SHP77 treated with DMSO at 0.1 percent for 48 hours (cell line): ENCODE results near the gene GJA4.
"Not testable (repeated sequence)": the region's sequence is repeated elsewhere in the genome, so short reads cannot be mapped to it uniquely, and the experiment has no call there.

Experiments
- DNase-seq: peaks from one replicate; lab custom pipeline; 2025; lab: John Stamatoyannopoulos, UW

Gene GJA4

DNA sequence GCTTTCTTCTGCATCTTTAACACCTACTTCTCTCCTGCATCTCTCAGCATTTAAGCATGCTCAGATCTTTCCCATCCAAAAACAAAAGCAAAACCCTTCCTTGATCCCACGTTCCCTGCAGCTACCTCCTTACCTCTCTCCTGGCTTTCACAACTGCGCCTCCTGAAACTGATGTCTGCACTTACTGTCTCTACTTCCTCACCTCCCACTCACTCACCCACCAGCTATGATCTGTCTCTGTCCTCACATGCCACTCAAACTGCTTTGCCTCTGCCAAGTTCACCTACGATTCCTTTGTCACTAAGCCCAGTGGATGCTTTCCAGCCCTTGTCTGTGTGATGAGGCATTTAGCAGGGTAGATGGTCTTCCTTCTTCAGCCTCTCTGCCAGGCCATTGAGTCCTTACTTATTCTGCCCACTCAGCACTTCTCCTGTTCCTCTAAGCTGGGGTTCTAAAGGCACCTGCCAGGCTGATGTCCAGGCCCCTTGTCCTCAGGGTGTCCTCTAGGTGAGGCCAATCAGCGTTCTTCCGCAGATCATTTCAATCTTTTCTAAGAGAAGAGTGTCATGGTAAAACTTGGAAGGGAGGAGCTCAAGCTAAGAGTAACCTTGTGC, 21.8 kb upstream of the GJA4 start:
- DNase-seq, result no peak

DNA sequence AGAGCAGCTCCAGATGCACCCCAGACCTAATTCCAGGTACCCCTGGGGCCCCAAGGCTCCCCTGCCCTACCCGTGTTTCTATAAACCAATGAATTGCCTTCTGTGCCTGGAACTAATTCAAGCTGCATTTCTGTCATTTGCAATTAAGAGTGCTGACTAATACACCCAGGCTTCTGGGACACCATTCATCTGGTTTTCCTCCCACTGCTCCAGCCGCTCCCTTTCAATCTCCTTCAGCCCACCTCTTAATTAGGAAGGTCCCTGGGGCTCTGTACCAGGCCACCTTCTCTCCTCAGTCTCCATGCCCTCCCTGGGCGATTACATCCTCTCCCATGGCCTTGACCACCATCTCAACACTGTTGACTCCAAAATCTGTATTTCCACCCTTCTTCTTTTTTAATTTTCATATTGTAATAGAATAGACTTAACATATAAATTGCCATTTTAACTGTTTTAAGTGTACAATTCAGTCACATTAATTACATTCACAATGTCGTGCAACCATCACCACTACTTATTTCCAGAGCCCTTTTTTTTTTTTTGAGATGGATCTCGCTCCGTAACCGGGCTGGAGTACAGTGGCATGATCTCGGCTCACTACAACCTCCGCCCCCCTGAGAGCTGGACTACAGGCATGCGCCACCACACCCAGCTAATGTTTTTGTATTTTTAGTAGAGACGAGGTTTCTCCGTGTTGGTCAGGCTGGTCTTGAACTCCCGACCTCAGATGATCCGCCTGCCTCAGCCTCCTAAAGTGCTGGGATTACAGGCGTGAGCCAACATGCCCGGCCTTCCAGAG, 21.0 kb upstream of the GJA4 start:
- no peak for DNase-seq

DNA sequence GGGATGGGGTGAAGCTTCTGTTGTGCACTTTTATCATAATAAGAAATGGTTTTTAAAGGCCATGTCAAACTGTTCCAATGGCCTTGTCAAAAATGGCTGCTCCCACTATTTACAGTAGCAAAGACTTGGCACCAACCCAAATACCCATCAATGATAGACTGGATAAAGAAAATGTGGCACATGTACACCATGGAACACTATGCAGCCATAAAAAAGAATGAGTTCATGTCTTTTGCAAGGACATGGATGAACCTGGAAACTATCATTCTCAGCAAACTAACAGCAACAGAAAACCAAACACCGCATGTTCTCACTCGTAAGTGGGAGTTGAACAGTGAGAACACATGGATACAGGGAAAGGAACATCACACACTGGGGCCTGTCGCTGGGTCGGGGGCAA, 19.7 kb upstream of the GJA4 start:
- not testable (repeated sequence) for DNase-seq

DNA sequence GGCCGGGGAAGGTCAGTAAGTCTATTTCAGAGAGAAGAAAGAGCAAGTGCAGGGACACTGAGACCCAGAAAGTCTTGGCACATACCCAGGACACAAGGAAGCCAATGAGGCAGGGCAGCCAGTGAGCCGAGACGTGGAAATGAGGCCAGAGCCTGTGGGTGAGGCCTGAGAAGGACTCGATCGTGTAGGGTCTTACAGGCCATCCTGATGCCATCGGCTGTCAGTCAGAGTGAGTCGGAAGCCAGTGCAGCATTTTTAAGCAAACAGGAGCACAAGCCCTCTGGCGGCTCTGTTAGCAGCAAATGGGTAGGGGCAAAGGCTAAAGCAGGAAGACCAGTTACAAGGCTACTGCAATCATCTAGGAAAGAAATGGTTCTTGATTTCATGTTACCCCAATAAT, 17.8 kb upstream of the GJA4 start:
- no peak for DNase-seq

DNA sequence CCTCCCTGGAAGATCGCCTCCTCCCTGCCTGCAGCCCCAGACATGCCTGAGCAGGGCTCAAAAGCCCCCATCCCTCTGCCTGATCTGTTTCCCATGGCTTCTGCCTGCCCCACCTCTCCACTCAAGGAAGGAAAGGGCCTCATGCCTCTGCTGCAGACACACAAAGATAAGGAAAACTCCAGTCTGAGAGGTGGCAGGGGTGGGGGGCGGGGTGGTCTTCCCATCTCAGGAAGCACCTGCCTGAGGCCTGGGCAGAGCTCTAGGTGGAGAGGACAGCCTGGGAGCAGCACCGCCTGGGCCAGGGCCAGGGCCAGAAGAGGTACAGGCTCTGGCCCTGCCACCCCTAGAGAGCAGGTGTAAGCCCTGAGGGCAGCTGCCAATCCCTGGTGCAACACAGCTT, 15.9 kb upstream of the GJA4 start:
- no peak for DNase-seq

DNA sequence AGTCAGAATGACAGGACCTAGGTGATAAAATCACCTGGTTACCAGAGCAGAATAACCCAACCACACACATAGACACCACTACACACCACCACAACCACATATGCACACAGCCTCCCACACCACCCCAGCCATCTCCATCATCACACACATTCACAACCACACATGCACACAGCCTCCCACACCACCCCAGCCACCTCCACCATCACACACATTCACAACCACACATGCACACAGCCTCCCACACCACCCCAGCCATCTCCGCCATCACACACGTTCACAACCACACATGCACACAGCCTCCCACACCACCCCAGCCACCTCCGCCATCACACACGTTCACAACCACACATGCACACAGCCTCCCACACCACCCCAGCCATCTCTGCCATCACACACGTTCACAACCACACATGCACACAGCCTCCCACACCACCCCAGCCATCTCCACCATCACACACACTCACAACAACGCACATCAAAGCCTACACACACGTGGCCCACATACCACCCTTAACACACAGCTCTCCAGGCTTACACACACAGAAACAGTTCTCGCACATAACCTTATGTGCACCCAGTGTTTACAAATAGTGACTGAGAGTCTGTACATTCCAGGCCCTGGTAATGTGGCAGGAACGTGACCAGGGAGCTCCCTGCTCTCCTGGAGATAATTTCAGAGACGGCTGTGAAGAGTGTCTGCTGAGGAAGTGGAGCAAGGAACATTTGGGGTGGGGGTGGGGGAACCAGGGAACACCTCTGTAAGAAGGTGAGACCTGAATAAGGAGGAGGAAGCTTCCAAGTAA, 15.1 kb upstream of the GJA4 start:
- DNase-seq, result no peak

DNA sequence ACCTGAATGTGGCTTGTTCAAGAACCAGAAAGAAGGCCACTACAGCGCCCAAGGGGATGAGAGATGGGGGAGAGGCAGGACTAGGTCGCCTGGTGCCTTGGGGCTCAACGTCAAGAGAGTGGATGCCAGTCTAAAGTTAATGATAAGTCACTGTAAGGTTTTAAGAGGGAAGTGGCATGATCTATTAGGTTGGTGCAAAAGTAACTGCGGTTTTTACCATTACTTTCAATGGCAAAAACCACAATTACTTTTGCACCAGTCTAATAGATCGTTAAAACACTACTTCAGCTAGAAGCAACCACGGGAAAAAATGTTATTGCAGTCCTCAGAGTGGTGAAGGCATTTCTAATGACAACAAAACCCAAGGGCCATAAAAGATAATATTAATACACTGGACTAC, 14.4 kb upstream of the GJA4 start:
- no peak for DNase-seq

DNA sequence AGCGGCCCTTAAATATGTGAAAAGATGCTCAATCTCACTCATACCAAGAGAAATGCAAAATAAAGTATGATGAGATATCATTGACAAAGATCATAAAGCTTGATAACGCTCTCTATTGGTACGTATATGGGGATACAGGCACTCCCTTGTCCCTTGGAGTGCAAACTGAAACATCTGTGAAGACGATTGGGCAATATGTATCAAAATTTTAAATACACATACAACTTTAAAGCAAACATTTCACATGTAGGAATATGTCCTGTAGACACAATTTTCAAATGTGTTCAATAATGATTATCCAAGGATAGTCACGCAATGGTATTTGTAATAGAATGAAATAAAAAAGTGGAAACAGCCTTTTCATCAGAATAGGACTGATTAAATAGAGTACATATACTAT, 13.8 kb upstream of the GJA4 start:
- DNase-seq, result no peak

DNA sequence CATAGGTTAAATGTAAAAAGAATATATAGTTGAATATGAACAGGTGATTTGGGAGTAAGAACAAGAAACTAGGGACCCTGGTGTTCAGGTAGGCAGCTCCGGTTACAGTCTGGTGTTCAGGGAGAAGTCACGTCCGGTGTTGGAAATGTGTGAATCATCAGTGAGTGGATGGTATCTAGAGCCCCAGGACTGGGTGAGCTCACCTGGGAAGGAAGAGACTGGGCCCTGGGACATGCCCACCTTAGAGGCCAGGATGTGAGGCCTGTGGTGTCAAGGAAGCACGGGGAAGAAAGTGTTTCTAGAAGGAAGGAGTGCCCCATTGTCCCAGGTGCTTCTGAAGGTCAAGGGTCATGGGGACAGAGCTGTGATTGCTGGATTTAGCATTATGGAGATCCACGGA, 13.3 kb upstream of the GJA4 start:
- no peak for DNase-seq

DNA sequence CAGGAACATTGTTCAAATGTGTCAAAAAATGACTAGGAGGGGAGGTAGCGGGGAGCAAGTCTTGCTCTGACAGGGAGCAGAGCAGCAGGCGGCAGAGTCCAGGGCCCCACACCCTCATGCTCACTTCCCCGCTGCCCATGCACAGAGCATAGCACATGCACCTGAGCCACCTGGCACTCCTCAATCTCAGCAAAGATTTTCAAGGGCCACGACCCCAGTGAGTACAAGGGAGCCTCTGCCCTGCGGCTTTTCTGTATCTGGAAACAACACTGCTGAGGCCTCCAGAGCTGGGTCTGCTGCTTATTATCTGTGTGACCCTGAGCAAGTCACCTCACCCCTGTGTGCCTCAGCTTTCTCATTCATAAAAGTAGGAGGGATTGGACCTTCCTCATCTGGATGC, 12.8 kb upstream of the GJA4 start:
- DNase-seq, result no peak

DNA sequence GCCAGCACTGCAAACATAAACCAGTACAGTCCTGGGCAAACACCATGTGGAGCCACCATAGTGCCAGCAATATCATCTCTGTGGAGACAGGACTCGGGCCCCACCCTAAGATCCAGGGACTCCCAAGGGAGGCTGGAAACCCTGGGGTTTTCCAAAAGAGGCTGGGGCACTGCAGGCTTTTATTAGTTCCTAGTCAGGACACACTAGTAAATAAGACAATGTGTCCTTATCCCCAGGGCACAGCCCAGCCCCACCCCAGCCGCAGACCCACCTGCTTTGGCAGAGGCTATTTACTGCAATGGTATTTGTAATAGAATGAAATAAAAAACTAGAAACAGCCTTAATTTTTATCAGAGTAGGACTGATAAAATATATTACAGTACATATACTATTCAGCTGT, 12.3 kb upstream of the GJA4 start:
- DNase-seq, result no peak

DNA sequence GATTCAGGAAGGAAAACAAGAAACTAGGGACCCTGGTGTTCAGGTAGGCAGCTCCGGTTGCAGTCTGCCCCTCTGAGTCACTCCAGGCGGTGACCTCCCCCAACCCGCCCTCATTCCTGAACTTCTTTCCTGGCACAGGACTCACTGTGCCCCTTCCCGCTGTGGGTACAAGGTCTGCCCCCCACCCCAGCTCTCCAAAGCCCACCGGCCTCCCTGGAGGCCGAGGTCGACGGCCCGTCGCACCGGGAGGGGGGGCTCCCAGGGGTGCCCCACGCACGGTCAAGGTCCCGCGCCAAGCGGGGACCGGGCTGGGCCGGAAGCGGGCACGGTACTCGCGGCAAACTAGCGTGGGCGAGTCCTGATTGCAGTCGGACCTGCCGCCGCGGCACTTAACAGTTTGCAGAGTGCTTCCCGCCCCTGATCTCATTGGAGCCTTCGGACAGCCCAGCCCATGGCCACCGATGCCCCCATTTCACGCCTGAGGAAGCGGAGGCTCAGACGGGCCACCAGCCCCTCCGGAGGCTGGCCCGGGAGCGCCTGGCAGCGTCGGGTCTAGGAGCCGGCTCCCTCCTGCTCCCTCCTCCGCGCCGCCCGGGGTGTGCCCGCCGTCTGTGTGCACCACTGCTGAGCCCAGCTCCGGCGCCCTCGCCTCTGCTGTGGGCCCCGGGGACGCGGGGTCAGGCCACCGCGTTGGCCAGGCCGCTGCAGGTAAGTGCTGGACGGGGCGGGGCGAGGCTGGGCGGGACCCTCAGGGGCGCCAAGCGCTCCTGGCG, 11.5 kb upstream of the GJA4 start, which contains the start of gene GJB3:
GJB3 (plus strand) TSS at position 144 of the 773 bp plus-strand sequence. CDS start 3,549 bp downstream, outside the sequence.
- DNase-seq, result no peak

DNA sequence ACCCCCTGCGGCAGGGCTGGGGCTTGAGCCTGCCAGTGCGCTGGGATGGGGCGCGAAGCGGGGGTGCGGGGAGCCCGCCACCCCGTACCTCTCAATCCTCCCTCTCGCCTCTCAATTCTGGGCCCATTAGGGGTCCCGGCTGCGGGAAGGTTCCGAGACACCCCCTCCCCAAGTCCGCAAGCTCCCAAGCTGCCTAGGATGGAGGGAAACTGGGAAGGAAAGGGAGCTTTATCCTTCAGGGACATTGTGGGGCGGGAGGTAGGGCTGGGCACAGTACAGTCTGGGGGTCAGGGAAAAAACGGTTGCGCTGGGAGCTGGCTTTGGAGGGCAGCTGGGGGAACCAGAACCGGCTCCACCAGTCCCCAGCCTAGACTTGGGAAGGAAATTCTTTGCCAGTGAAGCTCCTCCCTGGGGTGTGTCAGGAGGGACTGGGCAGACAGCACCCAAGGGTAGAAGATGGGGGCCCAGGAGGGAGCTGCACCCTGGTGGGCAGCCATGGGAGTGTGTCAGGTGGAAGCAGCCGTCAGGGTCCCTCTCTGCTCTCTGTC, 10.9 kb upstream of the GJA4 start:
- DNase-seq, result no peak

DNA sequence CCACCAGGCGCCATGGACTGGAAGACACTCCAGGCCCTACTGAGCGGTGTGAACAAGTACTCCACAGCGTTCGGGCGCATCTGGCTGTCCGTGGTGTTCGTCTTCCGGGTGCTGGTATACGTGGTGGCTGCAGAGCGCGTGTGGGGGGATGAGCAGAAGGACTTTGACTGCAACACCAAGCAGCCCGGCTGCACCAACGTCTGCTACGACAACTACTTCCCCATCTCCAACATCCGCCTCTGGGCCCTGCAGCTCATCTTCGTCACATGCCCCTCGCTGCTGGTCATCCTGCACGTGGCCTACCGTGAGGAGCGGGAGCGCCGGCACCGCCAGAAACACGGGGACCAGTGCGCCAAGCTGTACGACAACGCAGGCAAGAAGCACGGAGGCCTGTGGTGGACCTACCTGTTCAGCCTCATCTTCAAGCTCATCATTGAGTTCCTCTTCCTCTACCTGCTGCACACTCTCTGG, 8.0 kb upstream of the GJA4 start:
- no peak for DNase-seq

DNA sequence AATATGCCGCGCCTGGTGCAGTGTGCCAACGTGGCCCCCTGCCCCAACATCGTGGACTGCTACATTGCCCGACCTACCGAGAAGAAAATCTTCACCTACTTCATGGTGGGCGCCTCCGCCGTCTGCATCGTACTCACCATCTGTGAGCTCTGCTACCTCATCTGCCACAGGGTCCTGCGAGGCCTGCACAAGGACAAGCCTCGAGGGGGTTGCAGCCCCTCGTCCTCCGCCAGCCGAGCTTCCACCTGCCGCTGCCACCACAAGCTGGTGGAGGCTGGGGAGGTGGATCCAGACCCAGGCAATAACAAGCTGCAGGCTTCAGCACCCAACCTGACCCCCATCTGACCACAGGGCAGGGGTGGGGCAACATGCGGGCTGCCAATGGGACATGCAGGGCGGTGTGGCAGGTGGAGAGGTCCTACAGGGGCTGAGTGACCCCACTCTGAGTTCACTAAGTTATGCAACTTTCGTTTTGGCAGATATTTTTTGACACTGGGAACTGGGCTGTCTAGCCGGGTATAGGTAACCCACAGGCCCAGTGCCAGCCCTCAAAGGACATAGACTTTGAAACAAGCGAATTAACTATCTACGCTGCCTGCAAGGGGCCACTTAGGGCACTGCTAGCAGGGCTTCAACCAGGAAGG, 7.4 kb upstream of the GJA4 start:
- DNase-seq, result no peak

DNA sequence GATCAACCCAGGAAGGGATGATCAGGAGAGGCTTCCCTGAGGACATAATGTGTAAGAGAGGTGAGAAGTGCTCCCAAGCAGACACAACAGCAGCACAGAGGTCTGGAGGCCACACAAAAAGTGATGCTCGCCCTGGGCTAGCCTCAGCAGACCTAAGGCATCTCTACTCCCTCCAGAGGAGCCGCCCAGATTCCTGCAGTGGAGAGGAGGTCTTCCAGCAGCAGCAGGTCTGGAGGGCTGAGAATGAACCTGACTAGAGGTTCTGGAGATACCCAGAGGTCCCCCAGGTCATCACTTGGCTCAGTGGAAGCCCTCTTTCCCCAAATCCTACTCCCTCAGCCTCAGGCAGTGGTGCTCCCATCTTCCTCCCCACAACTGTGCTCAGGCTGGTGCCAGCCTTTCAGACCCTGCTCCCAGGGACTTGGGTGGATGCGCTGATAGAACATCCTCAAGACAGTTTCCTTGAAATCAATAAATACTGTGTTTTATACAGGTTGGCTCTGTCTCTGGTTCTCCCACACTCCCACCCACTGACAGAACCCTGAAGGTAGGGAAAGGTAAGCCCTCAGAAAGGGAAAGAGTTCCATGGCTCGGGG, 6.8 kb upstream of the GJA4 start:
- no peak for DNase-seq

DNA sequence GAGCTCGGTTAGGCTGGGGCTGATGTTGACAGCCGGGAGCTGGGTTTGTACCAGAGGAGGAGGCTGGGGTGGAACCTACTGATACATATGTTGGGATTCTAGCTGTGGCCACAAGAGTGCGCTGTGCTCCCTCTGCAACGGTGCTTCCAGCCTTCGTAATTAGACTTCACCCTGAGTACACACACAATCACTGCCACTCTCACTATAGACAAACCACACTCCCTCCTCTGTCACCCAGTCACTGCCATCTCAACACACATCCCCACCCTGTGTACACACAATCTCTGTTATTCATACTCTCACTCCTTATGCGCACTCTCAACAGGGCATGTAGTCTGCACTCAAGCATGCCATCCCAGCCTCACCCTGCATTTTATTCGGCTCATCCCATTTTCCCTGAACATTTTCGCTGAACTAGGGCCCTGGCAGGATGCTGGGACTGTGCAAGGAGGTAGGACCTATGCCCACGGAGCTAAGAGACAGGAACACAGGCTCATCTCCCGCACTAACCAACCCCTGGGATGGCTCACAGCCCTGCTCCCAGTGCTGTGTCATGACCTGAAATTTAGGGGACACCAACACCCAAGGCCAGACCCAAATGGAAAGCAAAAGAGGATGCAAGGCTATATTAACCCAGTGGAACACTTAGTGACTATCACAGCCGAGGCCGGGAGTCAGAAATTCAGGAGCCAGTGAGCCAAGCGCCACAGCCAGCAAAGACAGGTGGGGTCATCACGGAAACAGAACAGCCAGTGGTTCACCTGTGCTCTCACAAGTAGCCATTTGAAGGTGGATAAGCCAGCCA, 6.1 kb upstream of the GJA4 start:
- peak; percentile 26 for DNase-seq

DNA sequence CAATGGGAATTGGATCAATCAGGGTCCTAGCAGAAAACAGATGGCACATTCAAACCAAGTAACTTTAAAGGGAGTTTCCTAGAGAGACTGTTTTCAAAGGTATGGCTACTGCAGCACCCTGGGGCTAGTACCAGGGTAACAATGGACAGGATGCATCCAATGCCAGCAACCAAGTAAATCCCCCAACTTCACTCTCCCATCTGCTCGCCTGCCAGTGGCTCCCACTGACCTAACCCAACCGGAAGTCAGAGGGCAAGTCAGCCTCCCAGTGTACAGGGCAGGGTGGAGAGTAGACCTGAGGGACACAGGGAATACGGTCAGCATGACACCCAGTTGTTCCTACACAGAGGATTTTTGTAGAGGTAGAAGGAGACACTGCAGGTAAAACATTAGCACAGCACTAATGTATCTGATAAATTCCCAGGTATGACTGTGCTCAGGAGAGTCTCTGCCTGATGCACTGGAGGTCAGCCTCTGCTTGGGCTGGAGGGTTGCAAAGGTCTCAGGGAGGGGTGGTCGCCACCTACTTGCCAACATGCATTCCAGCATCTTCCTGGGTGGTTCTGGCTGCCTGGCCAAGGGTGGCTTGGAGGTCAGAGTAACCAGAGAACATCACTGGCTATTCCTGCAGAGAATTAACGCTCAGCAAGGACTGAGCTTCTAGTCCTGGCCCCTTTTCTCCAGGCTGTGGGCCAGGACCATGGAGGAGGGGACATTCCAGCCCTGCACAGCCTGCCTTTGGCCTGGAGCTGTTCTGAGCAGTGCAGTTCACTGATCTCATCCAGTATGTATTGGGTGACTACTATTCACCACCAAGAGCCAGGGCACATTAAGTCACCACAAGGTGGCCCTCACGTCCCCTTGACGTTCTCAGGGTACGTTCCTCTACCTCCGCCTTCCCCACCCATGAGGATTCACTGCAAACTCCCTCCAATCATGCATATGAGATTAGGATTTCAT, 5.1 kb upstream of the GJA4 start:
- DNase-seq, result no peak

DNA sequence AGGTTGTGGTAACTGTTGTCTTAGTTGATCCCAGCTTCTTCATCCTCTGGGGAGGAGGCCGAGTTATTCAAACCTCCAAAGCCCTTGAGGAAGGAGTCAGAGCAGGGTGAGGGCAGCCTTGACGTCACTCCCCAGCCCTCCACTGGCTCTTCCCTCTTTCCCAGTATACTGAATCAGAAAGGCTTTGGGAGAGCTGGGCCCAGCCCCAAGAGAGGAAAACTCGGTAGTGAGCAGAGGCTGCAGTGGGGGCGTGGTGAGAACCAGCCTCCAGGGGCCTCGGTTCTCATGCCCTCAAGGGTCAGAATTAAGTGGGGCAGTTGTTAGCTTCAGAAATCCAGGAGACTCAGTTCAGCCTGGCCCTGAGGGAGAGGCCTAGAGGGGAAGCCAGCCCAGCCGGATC, 1.8 kb upstream of the GJA4 start:
- DNase-seq, result no peak
